Astrocyte (in vitro differentiated cells and primary cell): Measurements from ENCODE around the gene LDAH.

Source experiments
- CTCF ChIP-seq: IDR thresholded peaks from 2 replicates; pipeline ENCODE4 v1.5.1; 2011; ENCODE audit warnings: low read depth, mild to moderate bottlenecking, inconsistent platforms, low read length, moderate library complexity; ENCODE audit not compliant: insufficient read depth
- EZH2 ChIP-seq: IDR thresholded peaks from 2 replicates; pipeline ENCODE4 v1.6.1; 2012; ENCODE audit warnings: mild to moderate bottlenecking, low read length, inconsistent platforms; ENCODE audit not compliant: insufficient read depth

GRCh38 chr2:20717641-20718040, 105.3 kb downstream of the LDAH start:
- TF ChIP-seq EZH2 (no peak), CTCF (no peak)
